ENCODE data around the gene UBE2C. TPM values are rescaled to one million over a fixed set of nuclear protein-coding genes. Genes with fewer than 3 reads are reported as not detected.
"Not testable (repeated sequence)": the region's sequence is repeated elsewhere in the genome, so short reads cannot be mapped to it uniquely, and the experiment has no call there.

Gene UBE2C
- total RNA-seq (2022): 409 and 423 TPM in 2 replicates
- Bru-seq, nascent RNA: percentile 98 among the genes with signal in this experiment
- percentile 99 among the genes with signal in this experiment for BruChase-seq, experiment 1, labeled RNA remaining after a 2-hour chase
- percentile 99 among the genes with signal in this experiment for BruChase-seq, experiment 2, labeled RNA remaining after a 6-hour chase
- long read RNA-seq, transcript UBE2C-206 (5 exons, 641 nt): minor isoform, 6 of 754 reads
- long read RNA-seq, transcript UBE2C-205 (6 exons, 914 nt): minor isoform, 7 of 754 reads
- long read RNA-seq, transcript UBE2C-203 (5 exons, 665 nt): minor isoform, 12 of 754 reads
- long read RNA-seq, transcript UBE2C-204 (6 exons, 850 nt): major isoform, 685 of 754 reads
- long read RNA-seq, partial matches to known transcripts: 18 of 754 reads
- long read RNA-seq, other reads (novel, unspliced or antisense): 23 of 754 reads

DNA sequence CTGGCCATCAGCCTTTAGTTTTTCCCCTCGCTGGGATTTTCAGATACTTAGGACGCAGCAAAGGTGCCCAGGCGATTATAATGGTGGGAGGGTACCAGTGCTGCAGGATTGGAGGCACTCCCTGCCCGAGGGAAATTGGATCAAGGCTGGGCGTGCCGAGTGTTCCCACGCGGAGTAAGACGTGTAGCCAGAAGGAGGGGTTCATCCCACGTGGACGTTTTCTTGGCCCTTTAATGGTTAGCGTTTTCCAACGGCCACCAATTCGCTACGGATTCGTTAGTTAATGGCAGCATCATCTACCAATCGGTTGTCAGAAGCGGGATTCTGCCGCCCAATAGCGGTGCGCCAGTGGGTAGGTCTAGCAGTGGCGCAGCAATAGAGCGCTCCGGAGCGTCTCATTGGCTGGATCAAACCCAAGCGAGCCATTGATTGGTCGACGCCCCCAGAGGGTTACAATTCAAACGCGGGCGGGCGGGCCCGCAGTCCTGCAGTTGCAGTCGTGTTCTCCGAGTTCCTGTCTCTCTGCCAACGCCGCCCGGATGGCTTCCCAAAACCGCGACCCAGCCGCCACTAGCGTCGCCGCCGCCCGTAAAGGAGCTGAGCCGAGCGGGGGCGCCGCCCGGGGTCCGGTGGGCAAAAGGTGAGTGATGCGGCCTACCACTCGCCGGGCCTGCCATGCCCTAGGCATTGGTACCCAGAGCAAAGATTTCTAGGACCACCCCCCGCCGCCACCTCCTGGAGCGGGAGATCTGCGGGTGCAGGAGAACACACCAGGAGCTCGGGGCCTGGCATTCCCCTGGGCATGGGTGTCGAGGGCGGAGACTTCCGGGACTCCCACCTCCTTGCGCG is at the start of gene UBE2C:
Gene UBE2C (plus strand): TSS at position 488 of the 849 bp plus-strand sequence. CDS start 52 bp downstream, at position 540.
- BruUV-seq (replicated peaks): no TSS peak
- CTCF ChIA-PET: interaction anchor here (1.0 kb wide), 1 partner anchor 78 kb away, joined by 3 read pairs; no protein-coding TSS in a partner anchor
- Mint-ChIP-seq H3K4me3 (ENCODE audit: unreplicated experiment) (peak within 1 kb of the TSS; percentile 95), H3K9me3 (ENCODE audit: unreplicated experiment) (no peaks in the 10 kb centered on the region), H3K4me1 (ENCODE audit: low read depth, unreplicated experiment) (peaks cover 20% of the 10 kb centered on the region), H3K27ac (ENCODE audit: unreplicated experiment) (peak within 1 kb of the TSS; percentile 92), H3K36me3 (ENCODE audit: insufficient read depth, unreplicated experiment) (peaks cover 83% of the 10 kb centered on the region), H3K27me3 (ENCODE audit: insufficient read depth, unreplicated experiment) (no peaks in the 10 kb centered on the region)
- Histone ChIP-seq H3K4me1 (peaks cover 28% of the 10 kb centered on the region), H3K4me3 (ENCODE audit: low read depth, low read length) (peak within 1 kb of the TSS; percentile 91), H3K27me3 (replicated peaks; ENCODE audit: control insufficient read depth, insufficient read depth, low read length) (no peaks in the 10 kb centered on the region), H3K36me3 (ENCODE audit: control insufficient read depth, insufficient read depth, low read length) (peaks cover 20% of the 10 kb centered on the region), H3K9me3 (no peaks in the 10 kb centered on the region)
- intact Hi-C loops (cut with micrococcal nuclease; ENCODE audit: unreplicated experiment): loop anchor here (1.0 to 5.0 kb wide), 7 partner anchors 13 to 160 kb away; partner anchors contain the start of genes ACOT8, CTSA, DNTTIP1 and NEURL2
- TF ChIP-seq, protein P1, sequence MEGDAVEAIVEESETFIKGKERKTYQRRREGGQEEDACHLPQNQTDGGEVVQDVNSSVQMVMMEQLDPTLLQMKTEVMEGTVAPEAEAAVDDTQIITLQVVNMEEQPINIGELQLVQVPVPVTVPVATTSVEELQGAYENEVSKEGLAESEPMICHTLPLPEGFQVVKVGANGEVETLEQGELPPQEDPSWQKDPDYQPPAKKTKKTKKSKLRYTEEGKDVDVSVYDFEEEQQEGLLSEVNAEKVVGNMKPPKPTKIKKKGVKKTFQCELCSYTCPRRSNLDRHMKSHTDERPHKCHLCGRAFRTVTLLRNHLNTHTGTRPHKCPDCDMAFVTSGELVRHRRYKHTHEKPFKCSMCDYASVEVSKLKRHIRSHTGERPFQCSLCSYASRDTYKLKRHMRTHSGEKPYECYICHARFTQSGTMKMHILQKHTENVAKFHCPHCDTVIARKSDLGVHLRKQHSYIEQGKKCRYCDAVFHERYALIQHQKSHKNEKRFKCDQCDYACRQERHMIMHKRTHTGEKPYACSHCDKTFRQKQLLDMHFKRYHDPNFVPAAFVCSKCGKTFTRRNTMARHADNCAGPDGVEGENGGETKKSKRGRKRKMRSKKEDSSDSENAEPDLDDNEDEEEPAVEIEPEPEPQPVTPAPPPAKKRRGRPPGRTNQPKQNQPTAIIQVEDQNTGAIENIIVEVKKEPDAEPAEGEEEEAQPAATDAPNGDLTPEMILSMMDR (IDR thresholded peaks at IDR 0.05; ENCODE audit: insufficient read depth in 1 of 2, low read depth in 1 of 2, low read length in 1 of 2, severe bottlenecking in 1 of 2, unreplicated experiment in 1 of 2): no peak
- DNase-seq: peak; percentile 100
- POLR2A ChIA-PET: interaction anchor here (0.7 to 1.3 kb wide), 3 partner anchors 22 to 69 kb away, joined by 3 to 6 read pairs (median 3); partner anchors contain the start of genes SNX21 and ZSWIM1

DNA sequence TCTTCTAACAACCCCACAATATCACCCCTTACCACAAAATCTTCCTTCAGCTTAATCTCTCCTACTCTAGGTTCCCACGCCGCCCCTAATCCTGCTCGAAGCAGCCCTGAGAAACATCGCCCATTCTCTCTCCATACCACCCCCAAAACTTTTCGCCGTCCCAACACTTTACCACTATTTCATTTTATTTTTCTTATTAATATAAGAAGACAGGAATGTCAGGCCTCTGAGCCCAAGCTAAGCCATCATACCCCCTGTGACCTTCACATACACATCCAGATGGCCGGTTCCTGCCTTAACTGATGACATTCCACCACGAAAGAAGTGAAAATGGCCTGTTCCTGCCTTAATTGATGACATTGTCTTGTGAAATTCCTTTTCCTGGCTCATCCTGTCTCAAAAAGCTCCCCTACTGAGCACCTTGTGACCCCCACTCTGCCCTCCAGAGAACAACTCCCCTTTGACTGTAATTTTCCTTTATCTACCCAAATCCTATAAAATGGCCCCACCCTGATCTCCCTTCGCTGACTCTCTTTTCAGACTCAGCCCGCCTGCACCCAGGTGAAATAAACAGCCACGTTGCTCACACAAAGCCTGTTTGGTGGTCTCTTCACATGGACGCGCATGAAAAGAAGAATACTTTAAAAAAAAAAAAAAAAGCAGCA is 47.7 kb upstream of the UBE2C start:
- DNase-seq; H3K9me3 Mint-ChIP-seq (ENCODE audit: unreplicated experiment); H3K4me1 ChIP-seq; H3K27ac Mint-ChIP-seq (ENCODE audit: unreplicated experiment); H3K36me3 Mint-ChIP-seq (ENCODE audit: insufficient read depth, unreplicated experiment); H3K36me3 ChIP-seq (ENCODE audit: control insufficient read depth, insufficient read depth, low read length); POLR2A ChIA-PET; intact Hi-C loops (cut with micrococcal nuclease; ENCODE audit: unreplicated experiment); H3K9me3 ChIP-seq; H3K4me3 Mint-ChIP-seq (ENCODE audit: unreplicated experiment); H3K4me1 Mint-ChIP-seq (ENCODE audit: low read depth, unreplicated experiment); H3K27me3 ChIP-seq (replicated peaks; ENCODE audit: control insufficient read depth, insufficient read depth, low read length); H3K27me3 Mint-ChIP-seq (ENCODE audit: insufficient read depth, unreplicated experiment); BruUV-seq (replicated peaks); H3K4me3 ChIP-seq (ENCODE audit: low read depth, low read length); CTCF ChIA-PET: not testable (repeated sequence)

DNA sequence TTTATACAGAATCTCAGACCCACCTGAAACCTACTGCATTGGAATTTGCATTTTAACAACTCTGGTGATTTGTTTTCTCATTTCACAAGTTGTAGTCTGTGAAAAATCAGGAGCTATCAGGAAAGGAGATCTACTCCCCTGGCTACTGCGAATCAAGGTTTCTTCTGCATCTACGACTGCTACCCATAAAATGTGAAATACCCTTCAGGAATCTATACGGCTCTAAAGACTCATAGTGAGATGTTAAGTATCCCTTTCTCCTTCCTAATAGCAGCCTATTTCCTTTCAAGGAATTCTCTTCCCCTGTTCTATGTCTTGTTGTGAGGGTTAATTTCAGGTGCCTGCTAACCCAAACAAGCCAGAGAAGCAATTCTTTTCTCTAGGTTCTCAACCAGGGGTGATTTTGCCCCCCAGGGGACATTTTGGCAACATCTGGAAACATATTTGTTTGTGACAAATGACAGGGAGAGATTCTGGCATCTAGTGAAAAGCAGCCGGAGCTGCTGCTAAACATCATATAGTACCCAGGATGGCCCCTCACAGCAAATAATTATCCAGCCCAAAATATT is 47.1 kb upstream of the UBE2C start:
- Mint-ChIP-seq H3K27me3 (ENCODE audit: insufficient read depth, unreplicated experiment) (peaks cover 9% of the 10 kb centered on the region), H3K9me3 (ENCODE audit: unreplicated experiment) (no peaks in the 10 kb centered on the region), H3K36me3 (ENCODE audit: insufficient read depth, unreplicated experiment) (no peaks in the 10 kb centered on the region), H3K4me1 (ENCODE audit: low read depth, unreplicated experiment) (no peaks in the 10 kb centered on the region), H3K27ac (ENCODE audit: unreplicated experiment) (no peak overlapping the region), H3K4me3 (ENCODE audit: unreplicated experiment) (no peak overlapping the region)
- no peaks in the 10 kb centered on the region for H3K36me3 ChIP-seq (ENCODE audit: control insufficient read depth, insufficient read depth, low read length)
- POLR2A ChIA-PET: interaction anchor here (0.6 kb wide), 1 partner anchor 598 kb away, joined by 3 read pairs; no protein-coding TSS in a partner anchor
- intact Hi-C loops (cut with micrococcal nuclease; ENCODE audit: unreplicated experiment): no loop called here
- no peaks in the 10 kb centered on the region for H3K9me3 ChIP-seq
- DNase-seq: no peak
- TF ChIP-seq, protein P1 (IDR thresholded peaks at IDR 0.05; ENCODE audit: insufficient read depth in 1 of 2, low read depth in 1 of 2, low read length in 1 of 2, severe bottlenecking in 1 of 2, unreplicated experiment in 1 of 2): no peak
- CTCF ChIA-PET: no interaction called here
- peaks cover under 1% of the 10 kb centered on the region for H3K4me1 ChIP-seq
- no peaks in the 10 kb centered on the region; the same call in 1 of the 2 replicates for H3K27me3 ChIP-seq (replicated peaks; ENCODE audit: control insufficient read depth, insufficient read depth, low read length)
- H3K4me3 ChIP-seq (ENCODE audit: low read depth, low read length): no peak overlapping the region
- no TSS peak for BruUV-seq (replicated peaks)

Data from Caco-2 (cell line).